Muscle of back (tissue), 11 donors: ENCODE measurements around the gene AKAP8. TPM values are rescaled to one million over a fixed set of nuclear protein-coding genes. Genes with fewer than 3 reads are reported as not detected.
"Not testable (repeated sequence)": the region's sequence is repeated elsewhere in the genome, so short reads cannot be mapped to it uniquely, and the experiment has no call there.

Source experiments
- DNase-seq, 3 donors: peaks; one replicate each; pipeline versions ENCODE4 v3.0.0 to v3.0.0-alpha.2; 2013
- polyA plus RNA-seq, 10 donors: library from polyadenylated mRNA; unstranded; fragments of 120-200 nt; gene quantifications; one replicate each; pipeline ENCODE4 v1.2.1, GENCODE V29; 2013; ENCODE audit not compliant: insufficient read length in 10 of 10

The AKAP8 gene
- polyA plus RNA-seq, 10 donors, result 15.7 to 21.8 (median 18.8) TPM

GRCh38 chr19:15404097-15404779 is 24.7 kb upstream of the AKAP8 start:
- no peak for DNase-seq

DNA sequence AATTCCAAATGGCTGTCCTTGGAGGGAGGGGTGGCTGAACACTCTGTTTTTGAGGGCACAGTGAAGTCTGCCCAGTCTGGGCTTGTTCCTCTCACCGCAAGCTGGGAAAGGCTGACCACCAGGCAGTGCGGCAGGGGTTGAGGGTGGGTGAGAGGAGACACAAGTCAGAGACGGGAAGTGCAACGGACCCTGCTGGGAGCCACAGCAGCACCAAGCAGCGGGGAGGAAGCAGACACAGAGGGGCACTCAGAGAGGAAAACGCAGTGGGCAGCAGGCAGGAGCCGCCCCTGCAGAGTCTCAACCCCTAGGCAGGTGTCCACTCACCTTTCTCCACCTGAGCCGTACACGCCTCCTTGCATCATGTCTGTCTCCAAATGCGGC is 23.6 kb upstream of the AKAP8 start:
- no peak for DNase-seq

DNA sequence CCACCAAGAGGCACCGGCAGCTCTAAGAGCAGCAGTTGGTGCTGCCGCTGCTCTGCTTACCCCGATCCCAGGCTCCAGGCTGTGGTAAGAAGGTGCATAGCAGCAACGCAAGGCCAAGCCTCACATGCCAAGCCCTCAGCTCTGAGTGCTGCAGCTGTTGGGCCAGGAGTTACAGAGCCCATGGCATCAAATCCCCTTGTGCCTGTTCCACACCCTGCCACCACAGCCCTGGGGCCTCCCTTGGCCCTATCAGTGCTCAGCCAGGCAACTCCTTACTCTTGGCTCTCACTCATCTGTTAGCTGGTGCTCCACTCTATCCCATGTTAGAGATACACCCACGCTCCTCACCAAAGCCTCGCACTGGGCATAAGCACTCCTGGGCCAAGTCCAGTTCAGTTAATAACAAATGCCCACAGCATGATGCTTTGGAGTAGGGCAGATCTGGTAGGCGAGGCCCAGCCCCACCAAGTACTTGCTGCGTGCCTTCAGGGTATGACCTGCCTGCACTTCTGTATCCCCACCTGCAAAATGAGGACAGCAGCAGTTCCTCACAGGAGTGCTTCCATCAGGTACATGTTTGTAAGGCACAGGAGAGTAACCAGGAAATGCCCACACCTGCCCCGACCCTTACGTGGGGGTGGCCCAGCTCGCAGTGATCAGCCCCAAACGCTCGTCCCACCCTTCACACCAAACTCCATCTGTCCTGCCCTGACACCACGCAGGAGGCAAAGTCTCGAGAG is 23.0 kb upstream of the AKAP8 start:
- DNase-seq, result peak in 2 of 3 donors; percentile 13 to 34

DNA sequence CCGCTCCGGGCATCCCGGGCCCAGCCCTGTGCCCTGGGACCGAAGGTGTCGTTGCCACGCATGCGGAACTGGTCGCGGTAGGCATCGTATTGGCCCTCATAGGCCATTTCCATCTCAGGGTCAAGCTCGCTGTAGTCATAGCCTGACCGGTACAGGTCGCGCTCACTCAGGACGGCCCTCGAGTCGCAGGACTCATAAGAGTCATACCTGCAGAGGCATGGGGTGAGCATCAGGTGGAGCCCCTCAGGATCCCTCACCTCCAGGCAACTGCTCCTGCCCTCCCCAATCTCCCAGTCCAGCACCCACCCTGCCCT is 21.8 kb upstream of the AKAP8 start:
- DNase-seq, result no peak

DNA sequence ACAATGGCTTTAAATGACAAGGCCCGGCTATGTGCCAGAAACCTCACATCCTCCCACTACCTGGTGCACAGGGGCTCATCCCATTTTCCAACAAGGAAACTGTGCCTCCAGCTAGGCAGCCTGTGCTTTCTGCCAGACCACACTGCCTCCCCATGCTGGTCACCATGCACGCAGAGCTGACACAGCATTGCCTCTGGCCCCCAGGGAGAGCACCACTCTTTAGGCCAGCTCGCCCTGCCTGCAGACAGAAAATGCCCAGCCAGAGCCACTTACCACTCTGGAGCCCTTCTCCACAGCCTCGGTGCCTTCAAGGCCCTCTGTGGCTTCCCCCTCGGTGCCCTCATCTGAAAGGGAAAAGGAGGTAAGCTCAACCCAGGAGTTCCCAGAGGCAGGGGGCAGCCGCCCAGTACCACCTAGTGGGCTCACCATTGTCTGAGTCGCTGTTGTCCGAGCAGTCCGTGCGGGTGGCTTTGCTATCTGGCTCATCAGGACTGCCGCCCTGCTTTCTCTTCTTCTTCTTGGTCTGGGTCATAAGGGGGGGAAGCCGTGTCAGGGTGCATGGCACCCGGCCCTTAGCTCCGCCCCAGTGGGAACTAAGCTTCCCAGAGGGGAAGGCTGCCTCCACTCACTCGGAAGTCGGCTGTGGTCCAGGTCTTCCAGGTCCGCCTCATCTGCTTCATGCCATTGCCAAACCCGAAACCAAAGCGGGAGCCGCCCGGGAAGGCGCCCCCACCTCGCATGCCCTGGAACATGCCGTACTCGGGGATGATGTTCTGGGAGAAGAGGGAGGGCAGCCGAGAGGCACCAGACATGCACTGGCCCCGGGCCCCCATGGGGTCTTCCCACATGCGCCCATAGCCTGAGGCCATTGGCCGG is 21.2 kb upstream of the AKAP8 start:
- DNase-seq, result no peak

DNA sequence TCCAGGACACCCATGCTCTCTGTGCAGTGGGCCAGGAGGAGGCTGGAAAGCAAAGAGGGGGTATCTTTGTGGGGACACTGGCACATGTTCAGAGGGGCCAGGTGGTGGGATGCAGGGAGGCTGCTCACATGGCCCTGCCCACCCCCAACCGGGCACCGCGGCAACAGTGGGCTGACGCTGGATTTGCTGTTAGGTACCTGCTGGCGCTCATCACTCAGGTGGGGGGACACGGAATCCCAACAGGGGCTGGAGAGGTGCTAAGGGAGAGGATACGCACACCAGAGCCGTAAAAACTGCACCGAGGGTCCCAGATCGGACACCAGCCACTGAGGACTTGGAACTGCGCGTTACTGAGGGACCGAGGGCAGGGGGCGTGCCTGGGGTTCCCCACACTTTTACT is 20.0 kb upstream of the AKAP8 start:
- no peak for DNase-seq

GRCh38 chr19:15399234-15399515 is 19.6 kb upstream of the AKAP8 start:
- DNase-seq, result no peak

GRCh38 chr19:15398501-15399233 is 19.1 kb upstream of the AKAP8 start:
- DNase-seq, result no peak

DNA sequence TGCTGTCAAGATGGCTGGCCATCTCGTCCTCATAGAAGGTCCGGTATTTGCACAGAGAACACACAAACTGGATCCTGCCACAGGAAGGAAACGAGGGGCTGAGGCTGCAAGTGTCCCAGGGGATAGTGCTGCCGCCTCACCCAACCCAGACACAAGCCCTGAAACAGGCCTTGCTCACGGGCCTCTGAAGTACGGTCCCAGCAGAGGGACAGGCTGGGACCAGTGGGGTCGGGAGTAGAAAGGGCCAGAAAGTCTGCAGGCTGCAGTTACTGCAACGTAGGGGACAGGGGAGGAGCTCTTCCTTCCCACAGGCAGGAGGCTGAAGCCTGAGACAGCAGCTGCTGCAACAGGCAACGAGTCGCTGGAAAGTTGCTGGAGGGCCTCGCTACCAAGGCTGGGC is 18.2 kb upstream of the AKAP8 start:
- no peak for DNase-seq

DNA sequence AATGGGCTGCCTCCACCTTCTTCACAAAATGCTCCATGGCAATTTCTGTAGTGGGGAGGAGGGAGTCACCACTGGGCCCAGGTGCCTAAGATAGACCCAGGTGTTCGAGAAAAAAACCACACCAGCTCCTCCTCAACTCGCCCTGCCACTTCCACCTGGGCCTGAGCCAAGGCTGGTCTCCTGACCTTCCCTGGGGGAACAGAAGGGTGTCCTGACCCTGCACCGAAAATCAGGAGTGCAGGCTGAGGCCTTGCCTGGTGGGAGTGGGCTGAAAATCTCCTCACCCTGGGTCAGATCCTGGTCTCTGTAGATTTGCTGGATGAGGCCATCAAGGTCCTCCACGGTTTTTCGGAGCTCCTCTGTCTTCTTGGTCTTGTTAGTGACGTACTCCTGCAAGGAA is 17.6 kb upstream of the AKAP8 start:
- DNase-seq, result no peak

GRCh38 chr19:15396436-15396835 is 16.8 kb upstream of the AKAP8 start:
- DNase-seq, result no peak

DNA sequence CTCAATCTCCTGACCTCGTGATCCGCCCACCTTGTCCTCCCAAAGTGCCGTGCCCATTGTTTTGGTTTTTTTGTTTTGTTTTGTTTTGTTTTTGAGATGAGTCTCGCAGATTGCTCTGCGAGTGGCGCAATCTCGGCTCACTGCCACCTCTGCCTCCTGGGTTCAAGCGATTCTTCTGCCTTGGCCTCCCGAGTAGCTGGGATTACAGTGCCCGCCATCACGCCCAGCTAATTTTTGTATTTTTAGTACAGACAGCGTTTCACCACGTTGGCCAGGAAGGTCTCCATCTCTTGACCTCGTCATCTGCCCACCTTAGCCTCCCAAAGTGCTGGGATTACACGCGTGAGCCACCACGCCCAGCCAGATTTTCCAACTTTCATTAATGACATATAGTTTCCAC is 15.7 kb upstream of the AKAP8 start:
- not testable (repeated sequence) for DNase-seq

DNA sequence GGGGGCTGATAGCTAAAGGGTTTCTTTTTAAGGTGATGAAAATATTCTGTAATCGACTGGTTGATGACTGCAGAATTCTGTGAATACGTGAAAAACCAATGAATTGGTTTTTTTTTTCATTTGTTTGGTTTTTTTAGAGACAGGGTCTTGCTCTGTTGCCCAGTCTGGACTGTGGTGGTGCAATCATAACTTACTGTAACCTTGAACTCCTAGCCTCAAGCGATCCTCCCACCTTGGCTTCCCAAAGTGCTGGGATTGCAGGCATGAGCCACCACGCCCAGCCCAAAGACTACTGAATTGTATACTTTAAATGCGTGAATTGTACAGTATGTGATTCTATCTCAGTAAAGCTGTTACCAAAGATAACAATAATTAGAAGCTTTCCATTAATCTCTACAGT is 14.8 kb upstream of the AKAP8 start:
- no peak for DNase-seq

- DNase-seq, result no peak
Observed at GRCh38 chr19:15393963-15394362, 14.4 kb upstream of the AKAP8 start.

- DNase-seq, result no peak
Observed at GRCh38 chr19:15390814-15391213, 11.2 kb upstream of the AKAP8 start.

DNA sequence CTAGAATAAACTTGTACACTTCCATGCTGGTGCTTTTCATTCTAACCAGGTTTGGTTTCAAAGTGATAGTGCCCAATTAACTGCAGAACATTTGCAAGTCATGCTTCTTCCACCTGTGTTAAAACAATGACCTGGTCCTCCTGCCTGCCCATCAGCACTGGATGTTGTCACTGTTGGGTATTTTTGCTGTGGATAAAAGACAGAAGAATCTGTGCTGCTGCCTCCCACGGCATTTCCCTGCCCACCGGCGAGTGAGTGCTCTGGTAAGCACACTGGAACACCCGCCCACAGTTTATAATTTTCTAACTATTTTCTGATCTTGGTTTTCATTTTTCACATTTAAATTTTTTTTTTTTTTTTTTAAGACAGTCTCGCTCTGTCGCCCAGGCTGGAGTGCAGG is 2.3 kb upstream of the AKAP8 start:
- no peak for DNase-seq

DNA sequence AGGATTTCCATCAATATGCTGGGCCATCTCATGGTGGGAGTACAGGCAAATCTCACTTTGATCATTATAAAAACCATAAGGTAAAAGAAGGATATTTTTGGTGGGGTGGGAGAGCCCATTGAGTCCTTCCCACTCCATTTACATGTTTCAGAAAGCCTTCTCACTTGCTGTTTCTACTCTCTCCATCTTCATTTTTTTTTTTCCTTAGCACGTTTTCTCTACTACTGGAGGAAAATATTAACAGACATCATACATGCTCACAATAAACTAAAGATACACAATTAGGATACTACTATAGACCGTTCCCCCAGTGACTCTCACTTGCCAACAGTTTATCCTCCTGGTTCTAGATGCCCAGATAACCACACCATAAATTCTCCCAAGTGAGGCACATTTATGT is 1.8 kb upstream of the AKAP8 start:
- DNase-seq, result no peak

- peak in 2 of 3 donors; percentile 32 to 50 for DNase-seq
Observed at GRCh38 chr19:15379999-15380647, 536 bp upstream of the AKAP8 start.

DNA sequence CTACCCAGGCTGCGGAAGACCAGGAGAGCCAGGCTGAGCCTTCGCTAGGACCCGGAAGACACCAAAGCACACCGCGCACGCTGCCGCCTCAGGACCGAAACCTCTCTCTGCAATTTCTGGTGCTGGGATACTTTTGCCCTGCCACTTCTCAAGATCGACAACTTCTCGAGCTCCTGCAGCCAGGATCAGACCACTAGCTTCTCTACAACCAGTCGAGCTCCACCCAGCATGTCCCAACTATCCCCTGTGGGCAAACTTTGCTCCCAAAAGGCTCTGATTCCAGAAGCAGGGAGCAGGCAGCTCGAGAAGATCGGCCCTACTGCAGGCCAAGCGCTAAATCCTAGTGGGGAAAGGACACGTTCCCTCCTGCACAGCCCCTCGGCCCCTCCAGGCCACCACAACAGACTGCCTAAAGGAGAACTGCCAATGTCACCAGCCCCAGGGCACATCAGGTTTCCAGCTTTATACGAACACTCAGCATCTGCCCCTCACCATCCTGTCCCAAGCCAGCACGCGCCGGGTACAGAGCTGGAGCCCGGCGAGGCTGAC is 979 bp downstream of the AKAP8 start:
- peak; percentile 28 to 70 (median 50) for DNase-seq

GRCh38 chr19:15374796-15375440 is 4.7 kb downstream of the AKAP8 start:
- DNase-seq, result no peak

DNA sequence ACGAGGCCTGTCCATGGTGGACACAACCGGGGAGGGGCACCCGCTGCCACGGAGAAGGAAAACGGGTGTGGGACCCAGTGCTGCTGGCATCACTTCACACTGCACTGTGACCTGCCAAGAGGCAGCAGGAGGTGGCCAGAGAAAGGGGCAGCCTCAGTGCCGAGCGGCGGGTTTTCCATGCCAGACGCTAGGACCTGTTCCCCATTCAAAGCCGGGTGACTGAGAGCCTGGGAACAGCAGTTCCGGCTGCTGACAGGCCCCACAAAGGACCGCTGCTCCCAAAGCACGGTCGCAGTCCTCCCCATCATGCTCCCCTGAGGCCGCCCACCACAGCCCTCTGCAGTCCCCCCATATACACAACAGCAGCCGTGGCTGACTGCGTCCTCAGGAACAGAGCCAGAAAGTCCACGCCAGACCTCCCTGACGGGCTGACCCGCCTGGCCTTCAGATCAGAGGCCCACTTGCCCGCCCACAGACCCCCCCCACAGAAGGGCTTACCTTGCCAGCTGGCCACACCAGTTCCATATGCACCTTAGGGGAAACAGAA is 5.4 kb downstream of the AKAP8 start:
- no peak for DNase-seq
